K562 (cell line): Measurements from ENCODE around the gene PRKAG2. TPM values are rescaled to one million over a fixed set of nuclear protein-coding genes. Genes with fewer than 3 reads are reported as not detected.

Source experiments
- NR2C1 ChIP-seq, 2 experiments: fragments of 450-650 bp; IDR thresholded peaks; 2 replicates each; pipeline ENCODE4 v1.6.1; 2017; ENCODE audit warnings: mild to moderate bottlenecking in 2 of 2, antibody characterized with exemption in 1 of 2, inconsistent platforms in 1 of 2, missing compliant biosample characterization in 1 of 2, missing genetic modification characterization in 1 of 2
- polyA plus RNA-seq, 8 experiments: library from polyadenylated mRNA; depleted of rRNA in 4 of 8; stranded (reverse) in 5 of 8; unstranded in 3 of 8; fragments of >200 nt; fragmentation: Nextera tagmentation in 2 of 8; fragmentation: Illumina TruSeq in 1 of 8; extraction: Ambion mirVana in 2 of 8; extraction: Trizol in 1 of 8; gene quantifications; 2 replicates each; pipeline versions ENCODE4 v1.2.1 to v1.2.3, GENCODE V29; 2011 to 2014; ENCODE audit warnings: inconsistent platforms in 1 of 8, missing spikeins in 1 of 8
- total RNA-seq, 7 experiments: library from RNA; depleted of rRNA in 6 of 7; stranded (reverse); fragments of >200 nt in 6 of 7; fragmentation: Illumina TruSeq in 2 of 7; extraction: Trizol in 2 of 7; gene quantifications; 2 replicates each; pipeline versions ENCODE4 v1.2.1 to v1.2.3, GENCODE V29; 2011 to 2021; ENCODE audit warnings: low replicate concordance in 1 of 7
- TF ChIP-seq, protein P1 (sequence below): fragments of 200-600 bp; sonication (generic); IDR thresholded peaks from one replicate; pipeline ENCODE4 v1.6.1; 2012; ENCODE audit warnings: mild to moderate bottlenecking, low read depth, low read length, inconsistent platforms

PRKAG2 gene
- total and polyA plus RNA-seq, 9 of the 15 experiments (the other 6 are each of a cell fraction or from before 2014, with no cell fraction given): 0.99 to 5.6 (median 3.3) TPM

DNA sequence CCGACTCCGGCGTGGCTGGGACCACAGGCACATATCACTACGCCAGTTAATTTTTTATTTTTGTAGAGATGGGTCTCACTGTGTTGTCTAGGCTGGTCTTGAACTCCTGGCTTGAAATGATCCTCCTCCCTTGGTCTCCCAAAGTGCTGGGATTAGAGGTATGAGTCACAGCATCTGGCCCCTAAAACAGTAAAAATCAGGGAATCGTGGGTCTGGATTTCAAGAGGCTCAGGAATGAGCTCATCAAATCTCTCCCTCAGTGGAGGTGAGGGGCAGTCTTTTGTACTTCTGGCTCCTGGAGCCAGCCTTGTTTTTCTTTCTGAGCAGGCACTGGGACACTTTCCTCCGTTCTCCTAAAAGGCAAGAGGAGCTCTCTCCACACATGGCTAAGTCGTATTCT, 325.1 kb downstream of the PRKAG2 start (continued):
- TF ChIP-seq, protein P1, sequence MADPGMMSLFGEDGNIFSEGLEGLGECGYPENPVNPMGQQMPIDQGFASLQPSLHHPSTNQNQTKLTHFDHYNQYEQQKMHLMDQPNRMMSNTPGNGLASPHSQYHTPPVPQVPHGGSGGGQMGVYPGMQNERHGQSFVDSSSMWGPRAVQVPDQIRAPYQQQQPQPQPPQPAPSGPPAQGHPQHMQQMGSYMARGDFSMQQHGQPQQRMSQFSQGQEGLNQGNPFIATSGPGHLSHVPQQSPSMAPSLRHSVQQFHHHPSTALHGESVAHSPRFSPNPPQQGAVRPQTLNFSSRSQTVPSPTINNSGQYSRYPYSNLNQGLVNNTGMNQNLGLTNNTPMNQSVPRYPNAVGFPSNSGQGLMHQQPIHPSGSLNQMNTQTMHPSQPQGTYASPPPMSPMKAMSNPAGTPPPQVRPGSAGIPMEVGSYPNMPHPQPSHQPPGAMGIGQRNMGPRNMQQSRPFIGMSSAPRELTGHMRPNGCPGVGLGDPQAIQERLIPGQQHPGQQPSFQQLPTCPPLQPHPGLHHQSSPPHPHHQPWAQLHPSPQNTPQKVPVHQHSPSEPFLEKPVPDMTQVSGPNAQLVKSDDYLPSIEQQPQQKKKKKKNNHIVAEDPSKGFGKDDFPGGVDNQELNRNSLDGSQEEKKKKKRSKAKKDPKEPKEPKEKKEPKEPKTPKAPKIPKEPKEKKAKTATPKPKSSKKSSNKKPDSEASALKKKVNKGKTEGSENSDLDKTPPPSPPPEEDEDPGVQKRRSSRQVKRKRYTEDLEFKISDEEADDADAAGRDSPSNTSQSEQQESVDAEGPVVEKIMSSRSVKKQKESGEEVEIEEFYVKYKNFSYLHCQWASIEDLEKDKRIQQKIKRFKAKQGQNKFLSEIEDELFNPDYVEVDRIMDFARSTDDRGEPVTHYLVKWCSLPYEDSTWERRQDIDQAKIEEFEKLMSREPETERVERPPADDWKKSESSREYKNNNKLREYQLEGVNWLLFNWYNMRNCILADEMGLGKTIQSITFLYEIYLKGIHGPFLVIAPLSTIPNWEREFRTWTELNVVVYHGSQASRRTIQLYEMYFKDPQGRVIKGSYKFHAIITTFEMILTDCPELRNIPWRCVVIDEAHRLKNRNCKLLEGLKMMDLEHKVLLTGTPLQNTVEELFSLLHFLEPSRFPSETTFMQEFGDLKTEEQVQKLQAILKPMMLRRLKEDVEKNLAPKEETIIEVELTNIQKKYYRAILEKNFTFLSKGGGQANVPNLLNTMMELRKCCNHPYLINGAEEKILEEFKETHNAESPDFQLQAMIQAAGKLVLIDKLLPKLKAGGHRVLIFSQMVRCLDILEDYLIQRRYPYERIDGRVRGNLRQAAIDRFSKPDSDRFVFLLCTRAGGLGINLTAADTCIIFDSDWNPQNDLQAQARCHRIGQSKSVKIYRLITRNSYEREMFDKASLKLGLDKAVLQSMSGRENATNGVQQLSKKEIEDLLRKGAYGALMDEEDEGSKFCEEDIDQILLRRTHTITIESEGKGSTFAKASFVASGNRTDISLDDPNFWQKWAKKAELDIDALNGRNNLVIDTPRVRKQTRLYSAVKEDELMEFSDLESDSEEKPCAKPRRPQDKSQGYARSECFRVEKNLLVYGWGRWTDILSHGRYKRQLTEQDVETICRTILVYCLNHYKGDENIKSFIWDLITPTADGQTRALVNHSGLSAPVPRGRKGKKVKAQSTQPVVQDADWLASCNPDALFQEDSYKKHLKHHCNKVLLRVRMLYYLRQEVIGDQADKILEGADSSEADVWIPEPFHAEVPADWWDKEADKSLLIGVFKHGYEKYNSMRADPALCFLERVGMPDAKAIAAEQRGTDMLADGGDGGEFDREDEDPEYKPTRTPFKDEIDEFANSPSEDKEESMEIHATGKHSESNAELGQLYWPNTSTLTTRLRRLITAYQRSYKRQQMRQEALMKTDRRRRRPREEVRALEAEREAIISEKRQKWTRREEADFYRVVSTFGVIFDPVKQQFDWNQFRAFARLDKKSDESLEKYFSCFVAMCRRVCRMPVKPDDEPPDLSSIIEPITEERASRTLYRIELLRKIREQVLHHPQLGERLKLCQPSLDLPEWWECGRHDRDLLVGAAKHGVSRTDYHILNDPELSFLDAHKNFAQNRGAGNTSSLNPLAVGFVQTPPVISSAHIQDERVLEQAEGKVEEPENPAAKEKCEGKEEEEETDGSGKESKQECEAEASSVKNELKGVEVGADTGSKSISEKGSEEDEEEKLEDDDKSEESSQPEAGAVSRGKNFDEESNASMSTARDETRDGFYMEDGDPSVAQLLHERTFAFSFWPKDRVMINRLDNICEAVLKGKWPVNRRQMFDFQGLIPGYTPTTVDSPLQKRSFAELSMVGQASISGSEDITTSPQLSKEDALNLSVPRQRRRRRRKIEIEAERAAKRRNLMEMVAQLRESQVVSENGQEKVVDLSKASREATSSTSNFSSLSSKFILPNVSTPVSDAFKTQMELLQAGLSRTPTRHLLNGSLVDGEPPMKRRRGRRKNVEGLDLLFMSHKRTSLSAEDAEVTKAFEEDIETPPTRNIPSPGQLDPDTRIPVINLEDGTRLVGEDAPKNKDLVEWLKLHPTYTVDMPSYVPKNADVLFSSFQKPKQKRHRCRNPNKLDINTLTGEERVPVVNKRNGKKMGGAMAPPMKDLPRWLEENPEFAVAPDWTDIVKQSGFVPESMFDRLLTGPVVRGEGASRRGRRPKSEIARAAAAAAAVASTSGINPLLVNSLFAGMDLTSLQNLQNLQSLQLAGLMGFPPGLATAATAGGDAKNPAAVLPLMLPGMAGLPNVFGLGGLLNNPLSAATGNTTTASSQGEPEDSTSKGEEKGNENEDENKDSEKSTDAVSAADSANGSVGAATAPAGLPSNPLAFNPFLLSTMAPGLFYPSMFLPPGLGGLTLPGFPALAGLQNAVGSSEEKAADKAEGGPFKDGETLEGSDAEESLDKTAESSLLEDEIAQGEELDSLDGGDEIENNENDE: no peak
- TF ChIP-seq NR2C1 (IDR thresholded peaks at IDR 0.05): no peak
- no peak for TF ChIP-seq NR2C1 (tag; IDR thresholded peaks at IDR 0.05)
- TF ChIP-seq, all 486 proteins: peak for 0
